Tibial nerve (tissue), 4 donors: Measurements from ENCODE around the gene CARMIL1. TPM values are rescaled to one million over a fixed set of nuclear protein-coding genes. Genes with fewer than 3 reads are reported as not detected.

Source experiments
- DNase-seq, 2 donors: peaks; one replicate each; pipeline ENCODE4 v3.0.0-alpha.2; 2019; ENCODE audit warnings: low spot score in 2 of 2
- H3K27ac ChIP-seq, 4 donors: fragments of 200-600 bp; sonication (generic) in 3 of 4; one replicate each; pipeline ENCODE4 v1.5.1; 2017 to 2019; ENCODE audit warnings: mild to moderate bottlenecking in 1 of 4
- H3K27me3 ChIP-seq, 2 donors: fragments of 200-600 bp; sonication (generic) in 1 of 2; one replicate each; pipeline versions ENCODE4 v1.5.1 to v1.6.0; 2017 to 2019
- H3K36me3 ChIP-seq, 3 donors: fragments of 200-600 bp; sonication (generic); one replicate each; pipeline ENCODE4 v1.5.1; 2018 to 2019
- H3K4me1 ChIP-seq, 4 donors: fragments of 200-600 bp; sonication (generic) in 3 of 4; one replicate each; pipeline ENCODE4 v1.5.1; 2017 to 2019
- H3K4me3 ChIP-seq, 4 donors: fragments of 200-600 bp; sonication (generic) in 3 of 4; one replicate each; pipeline ENCODE4 v1.5.1; 2017 to 2019; ENCODE audit warnings: mild to moderate bottlenecking in 1 of 4, moderate library complexity in 1 of 4
- H3K9me3 ChIP-seq, 4 donors: fragments of 200-600 bp; sonication (generic) in 3 of 4; one replicate each; pipeline ENCODE4 v1.5.1; 2017 to 2019
- EP300 ChIP-seq, 2 donors: sonication (generic); formaldehyde crosslinking; IDR thresholded peaks; one replicate each; pipeline ENCODE4 v1.6.1; 2017; ENCODE audit warnings: antibody characterized with exemption in 2 of 2, mild to moderate bottlenecking in 1 of 2
- POLR2A ChIP-seq, 2 donors: fragments of 450-650 bp; IDR thresholded peaks; one replicate each; pipeline ENCODE4 v1.6.1; 2017; ENCODE audit warnings: antibody characterized with exemption in 2 of 2, mild to moderate bottlenecking in 2 of 2, moderate library complexity in 2 of 2
- WGBS, 2 donors: methylation state at CpG; one replicate each; pipeline ENCODE4 v1.1.5; 2018; 5-methylcytosine and 5-hydroxymethylcytosine counted together
- total RNA-seq, 4 donors: library from RNA; depleted of rRNA; stranded (reverse); fragments of >200 nt; gene quantifications; one replicate each; pipeline ENCODE4 v1.1.0, GENCODE V29; 2016
- TF ChIP-seq, protein P1 (sequence below), 5 experiments: fragments of 200-600 bp in 3 of 5; fragments of 450-650 bp in 2 of 5; sonication (generic) in 3 of 5; IDR thresholded peaks; one replicate each; pipeline ENCODE4 v1.5.1; 2016 to 2019; ENCODE audit warnings: antibody characterized with exemption in 5 of 5, mild to moderate bottlenecking in 3 of 5, moderate library complexity in 2 of 5

The CARMIL1 gene
- total RNA-seq, 4 donors from 2014 or later, result 29.1 to 43.5 (median 34.1) TPM

DNA sequence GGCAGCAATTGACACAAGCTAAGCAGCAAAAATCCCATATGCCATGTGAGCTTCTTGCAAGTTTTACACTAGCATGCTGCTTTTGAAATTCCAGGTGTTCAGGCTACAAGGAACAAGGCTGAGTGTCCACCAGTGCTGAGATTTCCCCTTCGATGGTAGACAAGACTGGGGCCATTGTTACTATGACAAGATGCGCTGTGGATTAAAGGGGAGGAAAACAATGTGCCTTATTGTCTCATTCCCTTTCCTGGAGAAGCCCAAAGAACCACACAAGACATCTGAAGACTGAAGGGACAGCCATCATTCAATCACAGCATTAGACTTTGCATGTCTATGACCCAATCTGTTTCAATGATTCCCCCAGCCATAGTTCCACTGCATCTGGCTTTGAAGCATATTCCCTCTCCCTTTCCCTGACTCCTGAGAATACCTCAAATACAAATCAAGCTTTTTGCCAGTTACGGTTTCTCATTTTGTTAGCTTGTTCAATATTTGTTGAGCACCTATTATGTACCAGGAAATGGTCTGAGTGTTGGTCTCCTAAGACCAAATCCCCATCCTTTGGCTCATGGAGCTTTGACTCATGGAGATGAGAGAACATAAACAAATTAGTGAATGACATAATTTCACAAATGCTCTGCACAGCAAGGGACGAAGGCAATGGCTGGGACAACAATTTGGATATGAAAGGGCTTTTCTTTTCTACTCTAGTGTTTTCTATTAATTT lies 349.5 kb downstream of the CARMIL1 start:
- 52 to 65% methylated on average over 4 of the region's 4 CpGs for WGBS, 2 donors
- Histone ChIP-seq H3K27me3 (no peaks in the 10 kb centered on the region), H3K4me3 (no peak overlapping the region), H3K9me3 (no peaks in the 10 kb centered on the region), H3K27ac (no peak overlapping the region), H3K4me1 (no peaks in the 10 kb centered on the region), H3K36me3 (no peaks in the 10 kb centered on the region)
- no peak for TF ChIP-seq POLR2A (IDR thresholded peaks at IDR 0.05)
- TF ChIP-seq, protein P1, sequence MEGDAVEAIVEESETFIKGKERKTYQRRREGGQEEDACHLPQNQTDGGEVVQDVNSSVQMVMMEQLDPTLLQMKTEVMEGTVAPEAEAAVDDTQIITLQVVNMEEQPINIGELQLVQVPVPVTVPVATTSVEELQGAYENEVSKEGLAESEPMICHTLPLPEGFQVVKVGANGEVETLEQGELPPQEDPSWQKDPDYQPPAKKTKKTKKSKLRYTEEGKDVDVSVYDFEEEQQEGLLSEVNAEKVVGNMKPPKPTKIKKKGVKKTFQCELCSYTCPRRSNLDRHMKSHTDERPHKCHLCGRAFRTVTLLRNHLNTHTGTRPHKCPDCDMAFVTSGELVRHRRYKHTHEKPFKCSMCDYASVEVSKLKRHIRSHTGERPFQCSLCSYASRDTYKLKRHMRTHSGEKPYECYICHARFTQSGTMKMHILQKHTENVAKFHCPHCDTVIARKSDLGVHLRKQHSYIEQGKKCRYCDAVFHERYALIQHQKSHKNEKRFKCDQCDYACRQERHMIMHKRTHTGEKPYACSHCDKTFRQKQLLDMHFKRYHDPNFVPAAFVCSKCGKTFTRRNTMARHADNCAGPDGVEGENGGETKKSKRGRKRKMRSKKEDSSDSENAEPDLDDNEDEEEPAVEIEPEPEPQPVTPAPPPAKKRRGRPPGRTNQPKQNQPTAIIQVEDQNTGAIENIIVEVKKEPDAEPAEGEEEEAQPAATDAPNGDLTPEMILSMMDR (IDR thresholded peaks at IDR 0.05), result no peak
- no peak for TF ChIP-seq EP300 (IDR thresholded peaks at IDR 0.05)
- DNase-seq, result no peak

DNA sequence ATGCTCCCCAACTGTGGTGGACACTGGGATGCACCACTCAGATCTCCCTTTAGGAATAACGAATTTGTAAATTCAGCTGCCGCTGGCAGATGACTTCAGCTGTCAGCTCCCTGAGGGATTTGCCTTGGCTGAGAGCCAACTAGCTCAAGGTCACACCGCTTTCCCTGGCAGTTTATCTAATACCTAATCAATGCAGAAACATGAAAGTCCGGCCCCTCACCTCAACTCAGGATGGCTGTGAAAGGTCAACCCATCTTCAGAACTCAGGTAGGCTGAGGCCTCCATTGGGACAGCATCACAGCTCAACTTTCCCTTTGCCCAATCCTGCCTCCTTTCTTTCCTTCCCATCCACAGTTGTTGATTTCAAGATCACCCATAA lies 350.0 kb downstream of the CARMIL1 start:
- no peak for DNase-seq
- TF ChIP-seq POLR2A (IDR thresholded peaks at IDR 0.05), result no peak
- TF ChIP-seq EP300 (IDR thresholded peaks at IDR 0.05), result no peak
- TF ChIP-seq, protein P1 (IDR thresholded peaks at IDR 0.05), result no peak
- Histone ChIP-seq H3K4me1 (no peaks in the 10 kb centered on the region), H3K9me3 (no peaks in the 10 kb centered on the region), H3K36me3 (no peaks in the 10 kb centered on the region), H3K27ac (no peak overlapping the region), H3K27me3 (no peaks in the 10 kb centered on the region), H3K4me3 (no peak overlapping the region)
- 61 to 66% methylated on average over 4 of the region's 4 CpGs for whole genome bisulfite sequencing, 2 donors

- H3K27ac ChIP-seq, result no peak overlapping the region
- no peak for DNase-seq
- 25 to 47% methylated on average over 4 of the region's 4 CpGs for WGBS, 2 donors
These were observed 351.5 kb downstream of the CARMIL1 start for GRCh38 chr6:25630508-25631278.

DNA sequence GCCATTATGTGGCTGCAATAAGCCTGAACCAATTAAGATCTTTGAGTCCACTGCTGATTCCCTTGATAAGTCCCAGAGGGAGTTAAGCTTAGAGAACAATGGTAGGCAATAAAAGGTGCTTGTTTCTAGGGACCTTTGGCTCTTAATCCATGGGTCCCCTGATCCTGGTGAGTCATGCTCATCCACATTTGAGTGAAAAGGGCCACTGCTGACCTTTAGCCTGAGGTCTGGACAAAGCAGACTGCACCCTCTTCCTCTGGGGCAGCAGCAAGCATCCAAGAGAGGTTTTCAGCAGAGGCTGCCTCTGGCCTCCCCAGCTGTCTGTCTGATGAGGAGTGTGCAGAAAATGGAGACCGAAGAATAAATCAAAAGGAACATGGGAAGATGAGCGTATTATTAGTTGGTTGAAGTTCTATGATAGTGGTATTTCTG lies 356.7 kb downstream of the CARMIL1 start:
- TF ChIP-seq POLR2A (IDR thresholded peaks at IDR 0.05), result no peak
- TF ChIP-seq EP300 (IDR thresholded peaks at IDR 0.05), result no peak
- TF ChIP-seq, protein P1 (IDR thresholded peaks at IDR 0.05), result no peak
- no peak for DNase-seq
- no peaks in the 10 kb centered on the region for H3K4me1 ChIP-seq
- H3K27ac ChIP-seq, result no peak overlapping the region
- H3K9me3 ChIP-seq, result no peaks in the 10 kb centered on the region
- H3K27me3 ChIP-seq, result no peaks in the 10 kb centered on the region
- H3K4me3 ChIP-seq, result no peak overlapping the region
- WGBS, 2 donors, result 92 to 96% methylated on average over 2 of the region's 2 CpGs
- no peaks in the 10 kb centered on the region for H3K36me3 ChIP-seq

More at GRCh38 chr6:25630508-25631278, 351.5 kb downstream of the CARMIL1 start:
- no peak overlapping the region for H3K4me3 ChIP-seq
- H3K9me3 ChIP-seq, result no peaks in the 10 kb centered on the region
- H3K4me1 ChIP-seq, result no peaks in the 10 kb centered on the region
- TF ChIP-seq, protein P1 (IDR thresholded peaks at IDR 0.05), result no peak
- no peak for TF ChIP-seq EP300 (IDR thresholded peaks at IDR 0.05)
- no peak for TF ChIP-seq POLR2A (IDR thresholded peaks at IDR 0.05)
- no peaks in the 10 kb centered on the region for H3K27me3 ChIP-seq
- H3K36me3 ChIP-seq, result no peaks in the 10 kb centered on the region

GRCh38 chr6:25637211-25637610 lies 358.0 kb downstream of the CARMIL1 start:
- TF ChIP-seq EP300 (IDR thresholded peaks at IDR 0.05) (no peak), POLR2A (IDR thresholded peaks at IDR 0.05) (no peak)
- TF ChIP-seq, protein P1 (IDR thresholded peaks at IDR 0.05), result no peak
- Histone ChIP-seq H3K4me3 (no peak overlapping the region), H3K4me1 (no peaks in the 10 kb centered on the region), H3K27ac (no peak overlapping the region), H3K9me3 (no peaks in the 10 kb centered on the region), H3K36me3 (no peaks in the 10 kb centered on the region), H3K27me3 (no peaks in the 10 kb centered on the region)
- 54 to 77% methylated on average over 1 of the region's 1 CpG for WGBS, 2 donors
- no peak for DNase-seq
